ENCODE data around the gene HRC. TPM values are rescaled to one million over a fixed set of nuclear protein-coding genes. Genes with fewer than 3 reads are reported as not detected.
"Not testable (repeated sequence)": the region's sequence is repeated elsewhere in the genome, so short reads cannot be mapped to it uniquely, and the experiment has no call there.

HRC gene
- total RNA-seq, 4 donors from 2014 or later: 1.1 to 4.0 (median 1.2) TPM

DNA sequence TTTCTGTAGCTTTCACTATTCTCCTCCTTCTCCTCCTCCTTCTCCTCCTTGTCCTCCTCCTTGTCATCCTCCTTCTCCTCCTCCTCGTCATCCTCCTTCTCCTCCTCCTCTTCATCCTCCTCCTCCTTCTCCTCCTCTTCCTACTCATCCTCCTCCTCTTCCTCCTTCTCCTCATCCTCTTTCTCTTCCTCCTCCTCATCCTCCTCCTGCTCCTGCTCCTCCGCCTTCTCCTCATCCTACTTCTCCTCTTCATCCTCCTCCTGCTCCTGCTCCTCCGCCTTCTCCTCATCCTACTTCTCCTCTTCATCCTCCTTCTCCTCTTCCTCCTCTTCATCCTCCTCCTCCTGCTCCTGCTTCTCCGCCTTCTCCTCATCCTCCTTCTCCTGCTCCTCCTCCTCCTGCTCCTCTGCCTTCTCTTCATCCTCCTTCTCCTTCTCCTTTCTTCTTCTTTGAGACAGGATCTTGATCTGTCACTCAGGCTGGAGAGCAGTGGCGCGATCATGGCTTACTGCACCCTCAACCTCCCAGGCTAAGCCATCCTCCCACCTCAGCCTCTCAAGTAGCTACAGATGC, 38.7 kb upstream of the HRC start:
- intact Hi-C loops (cut with DNase I; ENCODE audit: low total_unique reads): no loop called here
- no peak for DNase-seq (ENCODE audit: low spot score in 2 of 2)
- TF ChIP-seq, protein P1, sequence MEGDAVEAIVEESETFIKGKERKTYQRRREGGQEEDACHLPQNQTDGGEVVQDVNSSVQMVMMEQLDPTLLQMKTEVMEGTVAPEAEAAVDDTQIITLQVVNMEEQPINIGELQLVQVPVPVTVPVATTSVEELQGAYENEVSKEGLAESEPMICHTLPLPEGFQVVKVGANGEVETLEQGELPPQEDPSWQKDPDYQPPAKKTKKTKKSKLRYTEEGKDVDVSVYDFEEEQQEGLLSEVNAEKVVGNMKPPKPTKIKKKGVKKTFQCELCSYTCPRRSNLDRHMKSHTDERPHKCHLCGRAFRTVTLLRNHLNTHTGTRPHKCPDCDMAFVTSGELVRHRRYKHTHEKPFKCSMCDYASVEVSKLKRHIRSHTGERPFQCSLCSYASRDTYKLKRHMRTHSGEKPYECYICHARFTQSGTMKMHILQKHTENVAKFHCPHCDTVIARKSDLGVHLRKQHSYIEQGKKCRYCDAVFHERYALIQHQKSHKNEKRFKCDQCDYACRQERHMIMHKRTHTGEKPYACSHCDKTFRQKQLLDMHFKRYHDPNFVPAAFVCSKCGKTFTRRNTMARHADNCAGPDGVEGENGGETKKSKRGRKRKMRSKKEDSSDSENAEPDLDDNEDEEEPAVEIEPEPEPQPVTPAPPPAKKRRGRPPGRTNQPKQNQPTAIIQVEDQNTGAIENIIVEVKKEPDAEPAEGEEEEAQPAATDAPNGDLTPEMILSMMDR (IDR thresholded peaks at IDR 0.05): no peak
- TF ChIP-seq POLR2A (IDR thresholded peaks at IDR 0.05): no peak
- no peak overlapping the region for H3K4me3 ChIP-seq (ENCODE audit: low read depth, poor library complexity, severe bottlenecking)
- 96 to 97% methylated on average over 6 of the region's 6 CpGs for WGBS, 2 donors

DNA sequence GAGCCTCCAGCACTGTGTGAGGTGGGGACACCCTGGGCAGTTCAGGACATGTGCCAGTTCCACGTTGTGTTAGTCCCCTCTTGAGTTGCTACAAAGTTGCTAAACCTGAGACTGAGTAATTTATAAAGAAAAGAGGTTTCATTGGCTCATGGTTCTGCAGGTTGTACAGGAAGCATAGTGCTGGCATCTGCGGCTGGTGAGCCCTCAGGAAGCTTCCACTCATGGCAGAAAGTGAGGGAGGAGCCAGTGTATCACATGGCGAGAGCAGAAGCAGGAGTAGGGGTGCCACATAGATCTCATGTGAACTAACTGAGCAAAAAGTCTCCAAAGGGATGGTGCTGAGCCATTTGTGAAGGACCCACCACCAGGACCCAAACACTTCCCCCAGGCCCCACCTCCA, 35.6 kb upstream of the HRC start:
- no peak for TF ChIP-seq POLR2A (IDR thresholded peaks at IDR 0.05)
- TF ChIP-seq, protein P1 (IDR thresholded peaks at IDR 0.05): no peak
- intact Hi-C loops (cut with DNase I; ENCODE audit: low total_unique reads): no loop called here
- no peak for DNase-seq (ENCODE audit: low spot score in 2 of 2)
- 94 to 100% methylated on average over 3 of the region's 3 CpGs for WGBS, 2 donors
- no peak overlapping the region for H3K4me3 ChIP-seq (ENCODE audit: low read depth, poor library complexity, severe bottlenecking)

DNA sequence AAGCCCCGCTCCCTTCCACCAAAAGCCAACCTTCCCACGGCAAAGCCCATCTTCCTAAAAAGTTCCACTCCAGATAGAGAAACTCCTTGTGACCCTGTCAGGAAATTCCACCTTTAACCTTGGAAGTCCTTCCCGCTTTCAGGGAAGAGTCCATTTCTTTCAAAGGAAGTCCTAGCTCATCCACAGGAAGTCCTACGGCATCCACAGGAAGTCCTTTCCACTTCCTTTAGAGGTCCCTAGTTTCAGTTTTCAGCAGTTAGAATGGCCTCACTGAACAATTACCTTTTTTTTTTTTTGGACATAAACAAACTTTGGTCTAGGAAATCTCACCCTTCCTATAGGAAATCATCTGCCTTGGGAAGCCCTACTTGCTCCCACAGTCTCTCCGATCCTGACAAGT, 34.1 kb upstream of the HRC start:
- DNase-seq (ENCODE audit: low spot score in 2 of 2): no peak
- 80 to 84% methylated on average over 5 of the region's 5 CpGs for WGBS, 2 donors
- TF ChIP-seq, protein P1 (IDR thresholded peaks at IDR 0.05): no peak
- TF ChIP-seq POLR2A (IDR thresholded peaks at IDR 0.05): no peak
- no peak overlapping the region for H3K4me3 ChIP-seq (ENCODE audit: low read depth, poor library complexity, severe bottlenecking)
- intact Hi-C loops (cut with DNase I; ENCODE audit: low total_unique reads): no loop called here

DNA sequence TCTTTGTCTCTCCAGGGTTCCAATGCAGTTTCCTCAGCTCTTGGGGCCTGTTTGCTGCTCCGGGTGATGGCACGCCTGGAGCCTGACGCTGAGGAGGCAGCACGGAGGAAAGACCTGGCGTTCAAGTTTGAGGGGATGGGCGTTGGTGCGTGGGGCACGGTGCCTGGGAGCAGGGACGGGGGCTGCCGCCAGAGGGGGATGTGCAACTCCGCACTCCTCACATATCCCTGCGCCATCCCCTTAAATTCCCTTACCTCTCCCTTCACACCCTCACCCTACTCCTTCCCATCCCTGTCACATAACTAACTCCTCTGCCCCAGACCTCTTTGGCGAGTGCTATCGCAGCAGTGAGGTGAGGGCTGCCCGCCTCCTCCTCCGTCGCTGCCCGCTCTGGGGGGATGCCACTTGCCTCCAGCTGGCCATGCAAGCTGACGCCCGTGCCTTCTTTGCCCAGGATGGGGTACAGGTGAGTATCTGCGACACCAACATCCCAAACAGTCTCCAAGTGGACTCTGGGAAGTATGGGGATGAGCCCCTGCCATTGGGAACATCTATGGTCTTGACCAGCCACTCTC, 33.5 kb upstream of the HRC start:
- WGBS, 2 donors: 89 to 91% methylated on average over 21 of the region's 21 CpGs
- intact Hi-C loops (cut with DNase I; ENCODE audit: low total_unique reads): no loop called here
- no peak for TF ChIP-seq POLR2A (IDR thresholded peaks at IDR 0.05)
- TF ChIP-seq, protein P1 (IDR thresholded peaks at IDR 0.05): no peak

DNA sequence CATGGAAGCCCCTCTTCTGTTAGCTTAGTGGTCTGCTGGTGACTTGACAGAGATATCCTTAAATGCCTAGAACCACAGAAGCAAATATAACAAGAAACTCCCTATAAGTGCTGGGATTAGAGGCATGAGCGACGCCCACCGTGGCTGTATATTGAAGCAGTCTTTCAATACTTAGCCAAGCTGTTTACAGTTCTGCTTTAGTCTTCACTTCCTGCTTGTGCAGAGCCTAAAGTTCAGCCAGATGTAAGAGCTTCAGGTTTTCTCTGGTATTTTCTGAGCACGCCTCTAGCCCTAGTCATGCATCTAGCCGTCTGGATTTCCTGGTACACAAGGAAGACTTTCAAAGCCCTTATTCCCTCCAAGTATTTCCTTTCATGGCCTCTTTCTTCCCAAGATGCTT, 30.9 kb upstream of the HRC start:
- H3K4me3 ChIP-seq (ENCODE audit: low read depth, poor library complexity, severe bottlenecking): no peak overlapping the region
- no peak for TF ChIP-seq POLR2A (IDR thresholded peaks at IDR 0.05)
- intact Hi-C loops (cut with DNase I; ENCODE audit: low total_unique reads): no loop called here
- no peak for DNase-seq (ENCODE audit: low spot score in 2 of 2)
- 85% methylated on average over 5 of the region's 5 CpGs for WGBS, 2 donors

More for the DNA sequence above, 33.5 kb upstream of the HRC start:
- no peak overlapping the region for H3K4me3 ChIP-seq (ENCODE audit: low read depth, poor library complexity, severe bottlenecking)
- no peak for DNase-seq (ENCODE audit: low spot score in 2 of 2)

DNA sequence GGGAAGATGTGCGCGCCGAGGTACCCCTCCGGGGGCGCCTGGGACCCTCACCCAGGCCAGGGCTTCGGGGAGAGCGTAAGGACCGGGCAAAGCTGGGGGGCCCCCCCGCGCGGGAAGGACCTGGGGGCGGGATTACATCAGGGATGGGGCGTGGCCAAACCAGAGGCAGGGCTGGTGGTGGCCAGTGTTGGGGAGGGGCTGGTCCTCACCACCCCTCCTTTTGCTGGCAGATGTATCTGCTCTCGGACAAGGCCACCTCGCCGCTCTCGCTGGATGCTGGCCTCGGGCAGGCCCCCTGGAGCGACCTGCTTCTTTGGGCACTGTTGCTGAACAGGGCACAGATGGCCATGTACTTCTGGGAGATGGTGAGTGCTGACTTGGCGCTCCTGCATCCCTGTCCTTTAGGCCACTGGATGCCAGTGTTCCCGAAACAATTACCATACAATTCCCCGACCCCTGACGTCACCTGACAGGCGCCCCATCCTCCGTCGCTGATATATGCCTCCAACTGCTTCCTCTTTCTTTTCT, 27.7 kb upstream of the HRC start:
- intact Hi-C loops (cut with DNase I; ENCODE audit: low total_unique reads): no loop called here
- 73 to 88% methylated on average over 23 to 26 of the region's 26 CpGs for WGBS, 2 donors

DNA sequence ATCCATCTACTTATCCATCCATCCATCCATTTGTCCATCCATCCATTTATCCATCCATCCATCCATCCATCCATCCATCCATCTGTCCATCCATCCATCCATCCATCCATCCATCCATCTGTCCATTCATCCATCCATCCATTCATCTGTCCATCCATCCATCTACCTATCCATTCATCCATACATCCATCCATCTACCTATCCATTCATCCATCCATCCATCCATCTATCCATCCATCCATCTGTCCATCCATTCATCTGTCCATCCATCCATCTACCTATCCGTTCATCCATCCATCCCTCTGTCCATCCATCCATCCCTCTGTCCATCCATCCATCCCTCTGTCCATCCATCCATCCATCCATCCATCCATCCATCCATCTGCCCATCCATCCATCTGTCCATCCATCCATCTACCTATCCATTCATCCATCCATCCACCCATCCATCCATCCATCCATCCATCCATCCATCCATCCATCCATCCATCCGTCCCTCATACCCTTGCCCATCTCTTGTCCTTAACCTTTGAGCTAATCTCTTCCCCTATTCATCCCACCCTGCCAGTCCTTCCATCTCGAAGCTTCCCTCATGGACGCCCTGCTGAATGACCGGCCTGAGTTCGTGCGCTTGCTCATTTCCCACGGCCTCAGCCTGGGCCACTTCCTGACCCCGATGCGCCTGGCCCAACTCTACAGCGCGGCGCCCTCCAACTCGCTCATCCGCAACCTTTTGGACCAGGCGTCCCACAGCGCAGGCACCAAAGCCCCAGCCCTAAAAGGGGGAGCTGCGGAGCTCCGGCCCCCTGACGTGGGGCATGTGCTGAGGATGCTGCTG, 27.0 kb upstream of the HRC start:
- intact Hi-C loops (cut with DNase I; ENCODE audit: low total_unique reads); DNase-seq (ENCODE audit: low spot score in 2 of 2); H3K4me3 ChIP-seq (ENCODE audit: low read depth, poor library complexity, severe bottlenecking): not testable (repeated sequence)
- WGBS, 2 donors: 81 to 92% methylated on average over 17 to 20 of the region's 20 CpGs

More for the DNA sequence above, 27.7 kb upstream of the HRC start:
- DNase-seq (ENCODE audit: low spot score in 2 of 2): no peak
- TF ChIP-seq, protein P1 (IDR thresholded peaks at IDR 0.05): no peak
- no peak for TF ChIP-seq POLR2A (IDR thresholded peaks at IDR 0.05)
- H3K4me3 ChIP-seq (ENCODE audit: low read depth, poor library complexity, severe bottlenecking): no peak overlapping the region
